Left renal cortex interstitium (tissue), 4 donors: ENCODE data around the gene RRAD. TPM values are rescaled to one million over a fixed set of nuclear protein-coding genes. Genes with fewer than 3 reads are reported as not detected.
"Not testable (repeated sequence)": the region's sequence is repeated elsewhere in the genome, so short reads cannot be mapped to it uniquely, and the experiment has no call there.

ENCODE experiments used
- DNase-seq, 4 donors: peaks; one replicate each; pipeline ENCODE4 v3.0.0-alpha.2; 2013; ENCODE audit warnings: low read depth in 4 of 4, low spot score in 2 of 4, missing footprints in 1 of 4
- polyA plus RNA-seq, 4 donors: library from polyadenylated mRNA; unstranded; fragments of 120-200 nt; gene quantifications; one replicate each; pipeline ENCODE4 v1.2.1, GENCODE V29; 2013; ENCODE audit not compliant: insufficient read length in 4 of 4

The RRAD gene
- polyA plus RNA-seq, 4 donors = 2.6 to 4.1 (median 3.5) TPM

DNA sequence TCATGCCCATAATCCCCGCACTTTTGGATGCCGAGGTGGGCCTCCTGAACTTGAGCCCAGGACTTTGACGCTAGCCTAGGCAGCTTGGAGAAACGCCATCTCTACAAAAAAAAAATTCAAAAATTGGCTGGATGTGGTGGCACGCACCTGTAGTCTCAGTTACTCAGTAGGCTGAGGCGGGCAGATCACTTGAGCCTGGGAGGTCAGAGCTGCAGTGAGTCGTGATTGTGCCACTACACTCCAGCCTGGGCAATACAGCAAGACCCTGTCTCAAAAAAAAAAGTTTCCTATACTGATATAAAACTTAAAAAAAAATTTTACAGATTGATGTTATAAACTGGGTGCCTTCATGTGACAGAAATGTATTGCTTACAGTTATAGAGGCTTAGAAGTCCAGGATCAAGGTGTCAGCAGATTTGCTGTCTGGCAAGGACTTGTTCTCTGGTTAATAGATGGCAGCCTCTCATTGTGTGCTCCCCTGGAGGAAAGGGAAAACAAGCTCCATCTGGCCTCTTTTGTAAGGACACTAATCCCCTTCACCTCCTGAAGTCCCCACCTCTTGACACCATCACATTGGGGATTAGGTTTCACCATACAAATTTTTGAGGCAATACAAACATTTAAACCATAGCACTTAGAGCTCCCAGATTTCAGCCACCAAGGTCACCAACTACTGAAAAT, 27.2 kb upstream of the RRAD start:
- no peak for DNase-seq

DNA sequence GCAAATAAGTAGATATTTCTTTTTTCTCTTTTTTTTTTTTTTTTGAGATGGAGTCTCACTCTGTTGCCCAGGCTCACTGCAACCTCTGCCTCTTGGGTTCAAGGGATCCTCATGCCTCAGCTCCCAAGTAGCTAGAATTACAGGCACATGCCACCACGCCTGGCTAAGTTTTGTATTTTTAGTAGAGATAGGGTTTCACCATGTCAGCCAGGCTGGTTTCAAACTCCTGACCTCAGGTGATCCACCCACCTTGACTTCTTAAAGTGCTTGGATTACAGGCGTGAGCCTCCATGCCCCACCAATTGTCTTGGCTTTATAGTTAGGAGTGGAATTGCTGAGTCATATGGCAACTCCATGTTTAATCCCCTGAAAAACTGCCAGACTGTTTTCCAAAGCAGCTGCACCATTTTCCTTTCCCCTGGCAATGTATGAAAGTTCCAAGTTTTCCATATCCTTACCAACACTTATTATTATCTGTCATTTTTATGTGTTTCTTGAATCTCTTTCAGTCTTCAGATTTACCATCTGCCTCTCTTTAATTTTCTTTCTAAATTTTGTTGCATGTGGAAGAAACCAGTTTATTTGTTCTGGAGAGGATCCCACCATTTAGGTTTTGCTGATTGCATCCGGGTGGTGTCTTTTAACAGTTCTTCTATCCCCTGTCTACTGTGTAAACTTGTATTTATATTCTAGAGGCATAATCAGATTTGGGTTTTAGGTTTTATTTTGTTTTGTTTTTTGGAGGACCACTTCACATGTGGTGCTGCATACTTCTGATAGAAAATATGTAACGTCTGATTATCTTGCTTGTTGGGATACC, 25.8 kb upstream of the RRAD start:
- DNase-seq = no peak

DNA sequence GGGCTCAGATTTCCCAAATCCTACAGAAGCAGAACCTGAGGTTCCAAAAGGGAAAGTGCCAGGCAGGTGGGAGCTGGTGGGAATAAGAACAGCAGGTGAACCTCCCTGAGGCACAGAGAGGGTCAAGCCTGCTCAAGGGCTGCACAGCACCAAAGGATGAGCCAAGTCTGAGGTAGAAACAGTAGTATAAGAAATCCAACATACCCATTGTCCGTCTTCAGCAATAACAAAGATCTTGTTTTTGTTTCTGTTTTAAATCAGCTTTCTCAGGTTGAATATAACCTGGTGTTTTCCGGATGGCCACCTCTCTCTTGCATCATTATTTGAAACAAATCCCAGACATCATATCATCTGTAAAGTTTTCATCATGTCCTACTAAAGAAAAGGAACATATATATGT, 25.1 kb upstream of the RRAD start:
- no peak for DNase-seq

- DNase-seq = no peak
Observed at GRCh38 chr16:66949472-66949871, 24.1 kb upstream of the RRAD start.

DNA sequence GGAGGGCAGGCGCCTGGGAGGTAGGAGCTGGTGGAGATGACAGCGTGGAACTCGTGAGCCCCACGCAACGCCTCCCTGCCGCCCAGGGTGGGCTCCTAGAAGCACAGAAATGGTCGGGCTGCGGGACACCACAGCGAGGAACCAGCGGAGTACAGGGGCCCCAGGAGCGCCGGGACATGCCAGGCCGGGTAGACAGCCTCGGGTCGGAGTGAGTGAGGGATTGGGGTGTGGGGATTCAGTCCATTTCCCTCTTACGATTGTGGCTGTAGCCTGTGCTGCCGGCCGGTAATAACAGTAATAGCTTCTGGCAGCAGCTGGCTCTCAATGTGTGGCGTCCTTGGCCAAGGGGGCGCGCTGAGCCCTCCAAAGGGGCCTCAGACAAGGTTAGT, 23.5 kb upstream of the RRAD start:
- DNase-seq = no peak

DNA sequence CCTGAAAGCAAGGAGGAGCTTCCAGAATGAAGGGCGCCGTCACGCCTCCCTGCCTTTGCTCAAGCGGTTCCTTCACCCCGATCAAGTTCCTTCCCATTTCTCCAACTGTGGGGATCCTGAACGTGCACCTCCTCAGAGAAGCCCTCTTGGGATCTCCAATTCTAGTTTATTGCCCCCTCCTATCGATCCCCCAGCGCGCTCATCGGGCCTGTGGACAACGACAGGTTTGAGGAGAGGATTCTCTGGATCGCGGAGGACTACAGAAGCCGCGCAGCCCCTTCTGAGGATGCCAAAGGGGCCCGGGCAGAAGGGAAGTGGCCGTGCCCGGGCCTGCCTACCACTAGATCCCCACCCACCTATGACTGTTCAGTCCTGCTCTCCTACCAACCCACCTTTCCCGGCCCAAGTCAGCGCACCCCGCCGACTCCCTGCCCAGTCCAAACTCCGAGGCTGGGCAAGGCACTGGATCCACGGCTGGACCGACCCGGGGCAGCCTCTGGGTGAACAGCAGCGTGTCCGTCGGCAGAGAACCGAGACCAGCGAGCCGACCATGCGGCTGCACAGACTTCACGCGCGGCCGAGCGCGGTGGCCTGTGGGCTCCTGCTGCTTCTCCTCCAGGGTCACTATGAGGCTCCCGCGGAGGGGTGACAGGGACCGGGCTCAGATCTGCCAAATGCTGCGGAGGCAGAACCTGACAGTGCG, 22.9 kb upstream of the RRAD start:
- DNase-seq = no peak

DNA sequence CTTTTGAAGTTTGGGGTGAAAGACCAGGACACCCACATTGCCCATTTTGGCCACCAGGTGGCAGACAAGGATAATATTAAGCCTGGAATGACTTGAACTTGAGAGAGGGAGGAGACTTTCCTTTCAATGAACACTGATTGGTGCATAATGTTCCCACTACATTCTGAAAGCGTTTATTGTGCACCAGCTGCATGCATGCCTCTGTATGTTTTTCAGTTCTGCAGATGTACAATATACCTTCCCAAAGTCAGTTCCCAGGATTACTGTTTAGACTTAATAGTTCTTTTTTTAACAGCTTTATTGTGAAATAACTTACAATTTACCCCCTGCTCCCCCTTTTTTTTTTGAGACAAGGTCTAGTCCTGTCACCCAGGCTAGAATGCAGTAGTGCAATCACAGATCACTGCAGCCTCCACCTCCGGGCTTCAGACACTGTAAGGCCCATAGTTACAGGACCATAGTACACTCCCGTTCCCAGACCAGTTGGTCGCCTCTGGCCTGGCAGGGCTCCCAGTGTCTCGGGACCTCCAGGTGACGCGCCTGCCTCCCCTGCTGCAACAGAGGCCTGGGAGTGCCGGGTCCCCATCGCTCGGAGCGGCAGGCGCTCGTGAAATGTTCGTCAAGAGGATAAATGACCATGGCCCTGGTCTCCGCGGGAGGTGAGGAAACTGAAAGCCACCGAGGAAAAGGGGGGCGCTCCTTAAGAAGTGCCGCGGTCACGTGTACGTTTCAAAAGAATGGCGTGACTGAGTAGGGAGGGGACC, 22.1 kb upstream of the RRAD start:
- peak; percentile 63 to 85 (median 66) for DNase-seq

DNA sequence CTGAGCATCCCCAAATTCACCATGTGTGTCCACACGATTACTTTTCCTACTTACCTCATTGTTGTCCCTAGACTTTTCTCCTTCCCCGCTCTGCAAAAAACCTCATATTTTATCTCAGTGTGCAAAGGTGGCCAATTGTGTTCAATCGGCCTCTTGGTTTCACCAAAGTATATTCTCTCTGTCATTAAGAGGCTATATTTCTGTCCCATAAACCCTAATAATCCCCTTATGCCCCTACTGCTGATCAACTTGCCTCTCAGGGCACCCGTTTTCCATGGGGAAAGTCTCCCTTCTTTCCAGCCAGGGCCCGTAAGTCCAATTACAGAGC, 21.6 kb upstream of the RRAD start:
- DNase-seq = no peak

DNA sequence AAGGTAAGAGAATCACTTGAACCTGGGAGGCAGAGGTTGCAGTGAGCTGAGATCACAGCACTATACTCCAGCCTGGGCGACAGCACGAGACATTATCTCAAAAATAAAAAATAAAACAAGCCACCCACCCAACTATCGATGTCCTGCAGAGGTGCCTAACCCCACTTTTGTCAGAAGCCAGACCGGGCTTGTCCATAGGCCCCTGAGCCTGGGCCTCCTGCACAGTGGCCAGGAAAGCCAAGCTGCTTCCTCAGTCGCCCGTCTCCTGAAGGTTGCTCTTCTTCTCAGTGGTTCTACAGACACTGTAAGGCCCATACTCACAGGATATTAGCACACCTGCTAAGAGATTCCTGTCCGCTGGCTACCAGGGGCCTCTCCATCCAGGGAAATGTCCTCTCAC, 21.2 kb upstream of the RRAD start:
- no peak for DNase-seq

GRCh38 chr16:66945939-66946338, 20.6 kb upstream of the RRAD start:
- DNase-seq = no peak

GRCh38 chr16:66944971-66945370, 19.6 kb upstream of the RRAD start:
- not testable (repeated sequence) for DNase-seq

GRCh38 chr16:66944054-66944441, 18.7 kb upstream of the RRAD start:
- DNase-seq = no peak

GRCh38 chr16:66943426-66944053, 18.2 kb upstream of the RRAD start:
- DNase-seq = no peak

DNA sequence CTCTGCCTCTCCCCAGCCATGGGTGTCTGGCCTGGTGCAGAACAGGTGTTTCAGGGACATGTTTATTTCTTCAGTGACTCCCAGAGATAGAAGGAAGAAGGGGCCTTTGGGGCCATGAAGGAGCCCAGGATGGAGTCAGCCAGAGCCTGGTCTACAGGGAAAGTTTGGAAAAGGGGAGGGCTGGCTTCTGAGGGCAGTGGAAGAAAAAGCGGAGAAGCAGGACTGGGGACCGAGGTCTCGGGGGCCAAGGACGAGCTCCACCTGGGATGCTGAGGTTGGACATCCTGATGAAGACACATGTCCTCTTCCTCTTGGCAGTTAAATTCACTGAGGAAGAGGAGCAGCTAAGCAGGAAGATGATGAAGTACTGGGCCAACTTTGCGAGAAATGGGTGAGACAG, 17.6 kb upstream of the RRAD start:
- no peak for DNase-seq

DNA sequence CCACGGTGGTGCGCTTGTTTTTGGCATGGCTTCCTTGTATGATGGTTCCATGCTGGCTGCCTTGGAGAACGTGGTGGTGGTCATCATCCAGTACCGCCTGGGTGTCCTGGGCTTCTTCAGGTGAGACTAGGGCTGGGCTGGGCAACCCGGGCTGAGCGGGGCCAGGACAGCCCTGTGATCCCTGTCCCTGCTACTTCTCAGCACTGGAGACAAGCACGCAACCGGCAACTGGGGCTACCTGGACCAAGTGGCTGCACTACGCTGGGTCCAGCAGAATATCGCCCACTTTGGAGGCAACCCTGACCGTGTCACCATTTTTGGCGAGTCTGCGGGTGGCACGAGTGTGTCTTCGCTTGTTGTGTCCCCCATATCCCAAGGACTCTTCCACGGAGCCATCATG, 14.9 kb upstream of the RRAD start:
- DNase-seq = no peak

- no peak for DNase-seq
Observed at GRCh38 chr16:66939366-66939765, 14.0 kb upstream of the RRAD start.

DNA sequence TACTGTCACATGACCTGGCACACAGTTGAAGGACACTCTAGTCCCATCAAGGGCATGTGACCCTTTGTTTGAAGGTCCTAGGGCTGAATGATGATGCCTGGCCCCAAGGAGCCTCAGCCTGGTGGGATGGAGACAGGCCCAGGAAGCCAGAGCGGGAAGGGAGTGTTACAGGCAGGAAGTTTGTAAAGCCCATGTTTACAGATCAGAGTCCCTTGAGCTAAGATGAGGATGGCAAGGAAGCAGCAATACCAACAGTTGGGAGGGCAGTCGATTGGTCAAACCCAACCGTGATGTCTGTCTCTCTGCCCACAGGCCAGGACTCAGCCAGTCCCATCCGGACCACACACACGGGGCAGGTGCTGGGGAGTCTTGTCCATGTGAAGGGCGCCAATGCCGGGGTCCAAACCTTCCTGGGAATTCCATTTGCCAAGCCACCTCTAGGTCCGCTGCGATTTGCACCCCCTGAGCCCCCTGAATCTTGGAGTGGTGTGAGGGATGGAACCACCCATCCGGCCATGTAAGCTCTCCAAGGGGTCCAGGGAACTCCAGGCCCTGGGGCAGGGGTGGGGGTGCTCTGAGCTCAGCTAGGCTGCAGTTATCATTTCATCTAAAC, 12.5 kb upstream of the RRAD start:
- no peak for DNase-seq

GRCh38 chr16:66936889-66937554, 11.7 kb upstream of the RRAD start:
- no peak for DNase-seq

DNA sequence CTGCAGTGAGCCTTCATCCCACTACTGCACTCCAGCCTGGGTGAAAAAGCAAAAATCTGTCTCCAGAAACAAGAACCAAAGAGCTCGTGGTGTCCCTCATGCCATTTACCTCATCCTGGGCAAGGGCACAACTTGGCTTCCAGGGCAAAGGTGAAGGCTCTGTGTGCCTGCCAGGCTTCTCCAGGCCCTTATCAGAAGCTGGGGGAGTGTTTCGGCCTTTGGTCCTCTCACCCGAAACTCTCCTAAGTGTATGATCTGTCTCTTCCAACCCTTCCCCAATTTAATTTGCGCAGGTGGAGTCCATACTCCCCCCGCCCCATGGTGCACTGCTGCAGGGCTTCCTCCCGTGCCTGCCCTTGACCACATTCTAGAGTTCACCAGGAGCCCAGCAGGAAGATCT, 11.1 kb upstream of the RRAD start:
- no peak for DNase-seq
